K562 (cell line): Measurements from ENCODE around the gene CTDSPL. TPM values are rescaled to one million over a fixed set of nuclear protein-coding genes. Genes with fewer than 3 reads are reported as not detected.

ENCODE experiments used
- FIP1L1 ChIP-seq: fragments of 200-400 bp; formaldehyde crosslinking; IDR thresholded peaks from 2 replicates; pipeline ENCODE4 v1.6.1; 2018; ENCODE audit warnings: mild to moderate bottlenecking, low read depth, low read length; ENCODE audit not compliant: poor library complexity, severe bottlenecking
- GATAD2B ChIP-seq: fragments of 450-650 bp; IDR thresholded peaks from 2 replicates; pipeline ENCODE4 v1.6.1; 2017; ENCODE audit warnings: mild to moderate bottlenecking, borderline replicate concordance
- HINFP ChIP-seq: fragments of 450-650 bp; conservative IDR thresholded peaks from 2 replicates; pipeline ENCODE4 v1.6.1; 2016; ENCODE audit warnings: missing genetic modification characterization, low read depth, mild to moderate bottlenecking, control low read depth, missing compliant biosample characterization
- HNRNPH1 ChIP-seq: fragments of 200-400 bp; formaldehyde crosslinking; optimal IDR thresholded peaks from 2 replicates; pipeline ENCODE3; 2017; ENCODE audit warnings: low read depth, mild to moderate bottlenecking, low read length, moderate library complexity
- KLF1 ChIP-seq: fragments of 450-650 bp; IDR thresholded peaks from 2 replicates; pipeline ENCODE4 v1.6.1; 2016; ENCODE audit warnings: missing genetic modification characterization, missing compliant biosample characterization
- MAZ ChIP-seq, 2 experiments: fragments of 450-650 bp in 1 of 2; sonication (generic) in 1 of 2; formaldehyde crosslinking; IDR thresholded peaks in 1 of 2; conservative IDR thresholded peaks in 1 of 2; 2 replicates each; pipeline versions ENCODE4 v1.4.0 to v1.5.0; 2020; ENCODE audit warnings: mild to moderate bottlenecking in 1 of 2, missing genetic modification reagents in 1 of 2
- MTA3 ChIP-seq: fragments of 450-650 bp; formaldehyde crosslinking; IDR thresholded peaks from 2 replicates; pipeline ENCODE4 v1.6.1; 2017; ENCODE audit warnings: mild to moderate bottlenecking, borderline replicate concordance
- MXI1 ChIP-seq: IDR thresholded peaks from 2 replicates; pipeline ENCODE4 v1.6.1; 2011; ENCODE audit warnings: low read depth, mild to moderate bottlenecking, improper control_type of control experiment, low read length
- PCBP2 ChIP-seq: fragments of 200-400 bp; formaldehyde crosslinking; IDR thresholded peaks from 2 replicates; pipeline ENCODE4 v1.6.1; 2018; ENCODE audit warnings: low read length, low read depth, mild to moderate bottlenecking, moderate library complexity; ENCODE audit not compliant: poor library complexity, severe bottlenecking
- POLR2B ChIP-seq: fragments of 450-650 bp; IDR thresholded peaks from 2 replicates; pipeline ENCODE4 v1.6.1; 2018; ENCODE audit warnings: low read depth; ENCODE audit not compliant: partially characterized antibody
- PRDM10 ChIP-seq: fragments of 450-650 bp; IDR thresholded peaks from 2 replicates; pipeline ENCODE4 v1.6.1; 2018; ENCODE audit not compliant: partially characterized antibody
- RBM22 ChIP-seq: fragments of 200-400 bp; formaldehyde crosslinking; IDR thresholded peaks from 2 replicates; pipeline ENCODE4 v1.6.1; 2018; ENCODE audit warnings: low read length, low read depth; ENCODE audit not compliant: poor library complexity, severe bottlenecking
- SPI1 ChIP-seq: IDR thresholded peaks from 2 replicates; pipeline ENCODE4 v1.6.1; 2011; ENCODE audit warnings: low read depth, low read length, control low read depth, borderline replicate concordance
- SRSF9 ChIP-seq: fragments of 200-400 bp; formaldehyde crosslinking; IDR thresholded peaks from 2 replicates; pipeline ENCODE4 v1.6.1; 2017; ENCODE audit warnings: low read depth, low read length, borderline replicate concordance
- STAG1 ChIP-seq: sonication (generic); formaldehyde crosslinking; IDR thresholded peaks from 2 replicates; pipeline ENCODE4 v1.5.0; 2020; ENCODE audit warnings: missing genetic modification reagents, borderline replicate concordance
- THRAP3 ChIP-seq: fragments of 450-650 bp; IDR thresholded peaks from 2 replicates; pipeline ENCODE4 v1.6.1; 2016; ENCODE audit warnings: mild to moderate bottlenecking, inconsistent platforms, borderline replicate concordance
- XRCC5 ChIP-seq: fragments of 200-400 bp; formaldehyde crosslinking; IDR thresholded peaks from 2 replicates; pipeline ENCODE4 v1.6.1; 2017; ENCODE audit warnings: low read depth, mild to moderate bottlenecking, low read length
- ZBTB17 ChIP-seq: fragments of 450-650 bp; formaldehyde crosslinking; IDR thresholded peaks from 2 replicates; pipeline ENCODE4 v1.4.0; 2020; ENCODE audit warnings: mild to moderate bottlenecking
- ZFPM2 ChIP-seq: fragments of 250-450 bp; sonication (Bioruptor Pico); IDR thresholded peaks from 2 replicates; pipeline ENCODE4 v1.5.1; 2022; ENCODE audit warnings: mild to moderate bottlenecking
- ZNF133 ChIP-seq: fragments of 250-450 bp; sonication (Bioruptor Pico); IDR thresholded peaks from 2 replicates; pipeline ENCODE4 v1.4.0; 2020; ENCODE audit warnings: mild to moderate bottlenecking
- ZNF24 ChIP-seq: fragments of 450-650 bp; IDR thresholded peaks from 2 replicates; pipeline ENCODE4 v1.6.1; 2016
- polyA plus RNA-seq, 8 experiments: library from polyadenylated mRNA; depleted of rRNA in 4 of 8; stranded (reverse) in 5 of 8; unstranded in 3 of 8; fragments of >200 nt; fragmentation: Nextera tagmentation in 2 of 8; fragmentation: Illumina TruSeq in 1 of 8; extraction: Ambion mirVana in 2 of 8; extraction: Trizol in 1 of 8; gene quantifications; 2 replicates each; pipeline versions ENCODE4 v1.2.1 to v1.2.3, GENCODE V29; 2011 to 2014; ENCODE audit warnings: inconsistent platforms in 1 of 8, missing spikeins in 1 of 8
- total RNA-seq, 7 experiments: library from RNA; depleted of rRNA in 6 of 7; stranded (reverse); fragments of >200 nt in 6 of 7; fragmentation: Illumina TruSeq in 2 of 7; extraction: Trizol in 2 of 7; gene quantifications; 2 replicates each; pipeline versions ENCODE4 v1.2.1 to v1.2.3, GENCODE V29; 2011 to 2021; ENCODE audit warnings: low replicate concordance in 1 of 7
- TF ChIP-seq, protein P1 (sequence below): sonication (generic); formaldehyde crosslinking; IDR thresholded peaks from 2 replicates; pipeline ENCODE4 v1.8.0; 2022; ENCODE audit warnings: mild to moderate bottlenecking, missing genetic modification reagents, borderline replicate concordance

Gene CTDSPL
- total and polyA plus RNA-seq, 9 of the 15 experiments (the other 6 are each of a cell fraction or from before 2014, with no cell fraction given), result 5.1 to 19.3 (median 11.3) TPM

- no peak for TF ChIP-seq PCBP2
- TF ChIP-seq ZNF133 (CRISPR knock-in tag), result no peak
- TF ChIP-seq ZNF24, result peak; percentile 37; the same call in 1 of the 2 replicates
- peak; percentile 54; the same call in 1 of the 2 replicates for TF ChIP-seq SPI1
- TF ChIP-seq MXI1, result no peak
- TF ChIP-seq KLF1 (tag), result no peak
- TF ChIP-seq THRAP3, result no peak
- TF ChIP-seq STAG1, result peak; percentile 81
- TF ChIP-seq FIP1L1, result no peak
- TF ChIP-seq XRCC5, result peak; percentile 78; the same call in 1 of the 2 replicates
- no peak for TF ChIP-seq GATAD2B
- TF ChIP-seq MTA3, result no peak
- TF ChIP-seq PRDM10, result no peak
- TF ChIP-seq HNRNPH1, result no peak
- TF ChIP-seq POLR2B, result no peak
- TF ChIP-seq HINFP (tag), result no peak
- no peak for TF ChIP-seq ZFPM2 (CRISPR knock-in tag)
- TF ChIP-seq ZBTB17 (CRISPR knock-in tag), result no peak
- no peak for TF ChIP-seq RBM22
- peak in 1 of 2 experiments; percentile 51; a peak in 1 of 4 replicates for TF ChIP-seq MAZ (CRISPR knock-in tag; conservative IDR thresholded peaks at IDR 0.05 in 1 of 2, IDR thresholded peaks at IDR 0.05 in 1 of 2)
- TF ChIP-seq, protein P1, sequence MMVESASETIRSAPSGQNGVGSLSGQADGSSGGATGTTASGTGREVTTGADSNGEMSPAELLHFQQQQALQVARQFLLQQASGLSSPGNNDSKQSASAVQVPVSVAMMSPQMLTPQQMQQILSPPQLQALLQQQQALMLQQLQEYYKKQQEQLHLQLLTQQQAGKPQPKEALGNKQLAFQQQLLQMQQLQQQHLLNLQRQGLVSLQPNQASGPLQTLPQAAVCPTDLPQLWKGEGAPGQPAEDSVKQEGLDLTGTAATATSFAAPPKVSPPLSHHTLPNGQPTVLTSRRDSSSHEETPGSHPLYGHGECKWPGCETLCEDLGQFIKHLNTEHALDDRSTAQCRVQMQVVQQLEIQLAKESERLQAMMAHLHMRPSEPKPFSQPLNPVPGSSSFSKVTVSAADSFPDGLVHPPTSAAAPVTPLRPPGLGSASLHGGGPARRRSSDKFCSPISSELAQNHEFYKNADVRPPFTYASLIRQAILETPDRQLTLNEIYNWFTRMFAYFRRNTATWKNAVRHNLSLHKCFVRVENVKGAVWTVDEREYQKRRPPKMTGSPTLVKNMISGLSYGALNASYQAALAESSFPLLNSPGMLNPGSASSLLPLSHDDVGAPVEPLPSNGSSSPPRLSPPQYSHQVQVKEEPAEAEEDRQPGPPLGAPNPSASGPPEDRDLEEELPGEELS (CRISPR knock-in tag), result 0 out of 2 replicates have a peak, but pooled peaks have one; percentile 63
- no peak for TF ChIP-seq SRSF9
Observed at GRCh38 chr3:37855363-37855970, 6.2 kb upstream of the CTDSPL start (continued).
